ENCODE measurements around the gene SLC2A13.
"Not testable (repeated sequence)": the region's sequence is repeated elsewhere in the genome, so short reads cannot be mapped to it uniquely, and the experiment has no call there.

The SLC2A13 gene

GRCh38 chr12:39805651-39806050, 300.2 kb downstream of the SLC2A13 start:
- no peak for DNase-seq (ENCODE audit: low spot score)

GRCh38 chr12:39804898-39805297, 301.0 kb downstream of the SLC2A13 start:
- DNase-seq (ENCODE audit: low spot score): no peak

DNA sequence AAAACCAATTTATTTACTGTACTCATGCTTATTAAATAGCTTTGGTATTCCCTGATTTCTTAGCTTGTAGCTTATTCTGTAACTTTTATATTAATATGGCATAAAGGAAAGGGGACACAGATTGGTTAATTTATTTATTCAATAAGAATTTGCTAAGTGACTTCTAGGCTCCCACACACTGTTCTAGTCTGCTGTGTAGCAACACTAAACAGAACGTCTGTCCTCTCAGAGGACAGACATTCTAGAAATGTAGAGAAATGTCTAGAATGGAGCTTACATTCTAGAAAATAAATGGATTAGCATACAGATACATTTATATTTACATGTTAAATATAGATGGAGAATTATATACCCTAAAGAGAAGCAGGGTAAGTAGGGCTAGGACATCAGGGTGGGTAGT, 301.4 kb downstream of the SLC2A13 start:
- no peak for DNase-seq (ENCODE audit: low spot score)

DNA sequence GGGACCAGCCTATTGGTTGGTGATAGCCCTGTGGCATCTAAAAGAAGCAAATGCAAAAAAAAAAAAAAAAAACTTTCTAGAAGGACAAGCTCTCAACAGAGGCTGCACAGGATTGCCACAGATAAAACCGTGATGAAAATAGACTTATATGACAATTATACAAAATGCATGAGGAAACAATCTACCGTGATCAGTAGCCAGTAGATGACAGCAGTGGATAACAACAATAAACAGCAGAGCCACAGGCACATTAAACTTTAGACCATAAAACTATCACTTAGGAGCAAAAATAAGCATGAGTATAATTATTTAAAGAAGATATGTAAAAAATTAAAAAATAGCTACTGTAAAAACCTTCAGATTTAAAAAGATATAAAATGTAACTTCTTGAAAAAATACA, 302.7 kb downstream of the SLC2A13 start:
- no peak for DNase-seq (ENCODE audit: low spot score)

GRCh38 chr12:39798977-39799376, 306.9 kb downstream of the SLC2A13 start:
- no peak for DNase-seq (ENCODE audit: low spot score)

DNA sequence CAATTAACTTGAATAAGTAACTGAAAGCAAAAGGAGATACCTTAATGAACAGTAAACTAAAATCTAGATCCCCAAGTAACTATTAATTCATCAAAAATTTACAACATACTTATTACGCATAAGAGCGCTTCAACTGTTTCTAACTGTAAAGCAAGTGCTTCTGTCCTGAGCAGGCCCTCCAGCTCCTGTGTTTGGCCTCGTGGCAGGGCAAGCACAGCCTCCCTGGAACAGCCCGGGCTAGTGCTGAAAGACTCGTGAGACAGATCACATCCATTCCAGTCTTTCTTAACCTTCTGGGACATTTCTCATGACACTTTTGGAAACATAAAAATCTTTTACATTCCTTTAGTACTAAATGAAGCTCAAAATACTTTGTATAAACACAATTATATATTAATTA, 307.5 kb downstream of the SLC2A13 start:
- DNase-seq (ENCODE audit: low spot score): no peak

- no peak for DNase-seq (ENCODE audit: low spot score)
These were observed 310.4 kb downstream of the SLC2A13 start for GRCh38 chr12:39795481-39795880.

DNA sequence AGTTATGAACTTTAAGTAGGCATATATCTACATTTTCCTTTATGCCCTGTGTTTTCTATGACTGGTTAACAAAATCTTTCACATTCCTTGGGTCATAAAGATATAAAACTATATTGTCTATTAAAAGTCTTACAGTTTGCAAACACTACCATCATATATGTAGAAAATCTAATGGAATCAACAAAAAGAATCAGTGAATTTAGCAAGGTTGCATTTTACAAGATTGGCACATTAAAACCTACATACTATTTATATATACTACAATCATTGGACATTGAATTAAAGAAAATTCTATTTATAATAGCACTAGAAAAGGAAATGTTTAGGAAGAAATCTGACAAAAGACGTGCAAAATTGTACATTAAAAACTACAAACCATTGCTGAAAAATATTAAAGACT, 312.9 kb downstream of the SLC2A13 start:
- DNase-seq (ENCODE audit: low spot score): no peak

DNA sequence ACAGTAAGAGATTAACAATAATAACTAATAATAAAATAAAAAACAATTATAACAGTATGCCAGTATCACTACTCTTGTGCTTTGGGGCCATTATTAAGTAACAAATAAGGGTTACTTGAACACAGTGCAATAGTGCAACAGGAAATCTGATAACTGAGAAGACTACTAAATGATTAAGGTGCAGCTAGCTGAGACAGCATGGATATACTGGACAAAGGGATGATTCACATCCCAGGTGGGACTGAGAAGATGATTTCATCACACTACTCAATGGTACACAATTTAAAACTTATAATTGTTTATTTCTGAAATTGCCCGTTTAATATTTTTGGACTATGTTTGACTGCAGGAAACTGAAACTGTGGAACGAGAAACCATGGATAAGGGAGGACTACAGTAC, 317.6 kb downstream of the SLC2A13 start:
- DNase-seq (ENCODE audit: low spot score): no peak

GRCh38 chr12:39785814-39786213, 320.1 kb downstream of the SLC2A13 start:
- DNase-seq (ENCODE audit: low spot score): not testable (repeated sequence)

GRCh38 chr12:39782026-39782545, 323.8 kb downstream of the SLC2A13 start:
- no peak for DNase-seq (ENCODE audit: low spot score)

DNA sequence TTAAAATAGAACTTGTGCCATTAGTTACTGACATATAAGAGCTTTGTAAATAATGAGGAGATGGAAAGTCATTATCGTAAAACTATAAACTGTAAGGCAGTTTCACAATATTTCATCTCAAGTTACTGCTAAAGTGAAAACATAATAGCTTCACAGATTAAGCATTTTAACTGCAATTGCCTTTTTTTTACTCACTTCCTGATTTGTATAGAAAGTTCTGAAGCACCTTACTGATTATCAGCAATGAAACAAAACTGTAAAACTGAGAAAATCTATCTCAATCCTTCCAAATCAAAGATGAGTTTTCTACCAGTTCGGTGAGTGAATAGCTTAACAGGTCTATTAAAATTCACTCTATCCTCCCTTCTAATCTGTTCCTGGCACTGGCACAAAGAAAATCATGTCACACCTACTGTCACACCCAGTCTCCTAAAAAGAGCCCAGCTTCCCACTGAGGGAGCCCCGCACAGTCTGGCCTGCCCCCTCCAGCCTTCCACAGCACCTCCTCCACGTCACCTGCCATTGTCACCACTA, 324.9 kb downstream of the SLC2A13 start:
- DNase-seq (ENCODE audit: low spot score): no peak

DNA sequence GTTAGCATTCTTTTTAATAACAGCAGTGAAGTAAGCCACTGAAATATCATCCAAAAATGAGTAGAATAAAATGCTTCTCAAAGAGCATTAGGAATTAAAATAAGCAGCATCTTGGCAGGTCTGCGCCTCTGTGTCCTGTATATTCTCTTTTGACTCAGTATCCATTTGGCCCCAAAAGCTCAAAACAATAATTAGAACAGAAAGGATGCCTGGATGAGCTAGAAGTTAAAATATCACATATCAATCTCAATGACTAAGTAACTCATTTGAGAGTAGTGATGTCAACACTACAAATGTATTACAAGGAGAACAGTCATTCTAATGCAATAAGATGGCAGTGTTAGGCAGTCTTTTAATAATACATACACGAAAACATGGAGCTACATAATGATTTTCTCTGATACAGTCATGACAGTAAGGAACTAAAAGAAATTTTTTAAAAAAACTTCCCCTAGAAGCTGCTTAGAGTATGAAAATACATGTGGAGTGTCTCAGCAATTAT, 325.4 kb downstream of the SLC2A13 start:
- no peak for DNase-seq (ENCODE audit: low spot score)

DNA sequence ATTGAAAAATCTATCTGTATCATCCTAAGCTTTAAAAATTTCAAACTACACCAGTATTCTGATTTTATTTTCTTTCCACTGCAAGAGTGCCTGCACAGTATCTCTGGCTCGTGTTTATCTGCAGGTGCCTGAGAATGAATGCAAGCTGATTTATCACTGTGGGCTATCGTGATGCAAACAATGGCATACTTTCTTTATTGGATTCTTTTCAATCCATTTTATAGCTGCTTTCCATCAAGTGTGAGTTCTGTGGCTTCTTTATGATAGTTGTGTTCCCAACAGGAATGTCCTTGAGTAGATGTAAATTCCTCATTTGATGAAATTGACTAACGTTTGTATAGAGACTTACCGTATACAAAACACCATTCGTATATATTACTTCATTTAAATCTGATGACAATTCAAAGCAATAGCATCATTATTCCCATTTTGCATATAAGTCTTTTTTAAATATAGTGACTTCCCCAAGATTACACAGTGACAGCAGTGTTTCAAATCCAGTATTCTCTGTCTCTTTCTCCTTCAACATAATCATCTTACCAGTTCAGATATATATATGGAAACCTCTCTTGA, 326.0 kb downstream of the SLC2A13 start:
- no peak for DNase-seq (ENCODE audit: low spot score)

DNA sequence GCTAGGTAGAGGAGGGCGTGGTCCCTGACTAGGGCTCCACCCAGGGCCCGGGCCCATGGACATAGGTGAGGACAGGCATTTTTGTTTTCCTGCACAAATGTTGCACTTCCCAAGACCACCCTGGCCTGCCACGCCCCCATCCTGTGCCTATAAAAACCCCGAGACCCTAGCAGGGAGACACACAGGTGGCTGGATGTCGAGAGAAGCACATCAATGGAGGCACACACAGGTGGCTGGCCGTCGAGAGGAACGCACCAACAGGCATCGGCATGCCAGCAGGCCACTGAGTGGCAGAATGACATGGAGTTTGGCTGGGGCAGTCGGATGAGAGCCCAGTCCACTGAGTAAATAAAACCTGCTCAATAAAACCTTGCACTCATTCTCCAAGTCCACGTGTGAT, 328.4 kb downstream of the SLC2A13 start:
- no peak for DNase-seq (ENCODE audit: low spot score)

- no peak for DNase-seq (ENCODE audit: low spot score)
These were observed 332.6 kb downstream of the SLC2A13 start for GRCh38 chr12:39773266-39773665.

DNA sequence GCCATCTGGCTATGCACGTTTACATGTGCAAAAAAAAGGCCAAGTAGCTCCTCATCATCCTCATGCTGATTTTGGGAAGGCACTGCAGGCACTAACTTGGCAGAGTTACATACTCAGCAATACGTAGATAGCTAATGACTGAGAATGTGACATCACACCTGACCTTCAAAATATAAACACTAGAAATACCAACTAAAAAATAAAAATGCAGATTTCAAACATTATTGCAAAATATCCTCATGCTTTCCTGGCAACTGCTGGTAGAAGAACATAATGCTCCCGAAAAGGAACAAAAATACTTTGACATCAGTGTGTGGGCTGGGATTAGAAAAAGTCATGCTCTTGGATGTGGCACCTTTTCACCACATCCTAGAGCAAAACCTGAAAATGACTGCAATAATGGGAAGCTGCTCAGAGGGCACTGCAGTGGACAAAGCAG, 333.0 kb downstream of the SLC2A13 start:
- DNase-seq (ENCODE audit: low spot score): no peak

DNA sequence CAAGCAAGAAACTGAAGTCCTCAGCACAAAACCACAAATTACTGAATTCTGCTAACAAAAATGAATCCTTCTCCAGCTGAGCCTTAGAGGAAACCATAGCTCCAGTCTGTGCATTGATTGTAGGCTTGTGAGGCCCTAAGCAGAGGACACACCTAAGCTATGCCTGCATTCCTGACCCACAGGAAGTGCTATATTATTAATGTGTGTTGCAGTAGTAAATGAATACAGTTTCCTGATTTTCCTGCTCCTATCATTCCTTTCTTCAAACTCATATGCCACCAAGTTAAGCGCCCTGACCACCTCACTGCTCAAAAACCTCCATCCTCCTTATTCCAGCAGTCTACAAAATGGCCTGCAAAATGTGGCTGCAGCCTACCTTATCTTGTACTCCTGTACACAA, 334.4 kb downstream of the SLC2A13 start:
- no peak for DNase-seq (ENCODE audit: low spot score)

DNA sequence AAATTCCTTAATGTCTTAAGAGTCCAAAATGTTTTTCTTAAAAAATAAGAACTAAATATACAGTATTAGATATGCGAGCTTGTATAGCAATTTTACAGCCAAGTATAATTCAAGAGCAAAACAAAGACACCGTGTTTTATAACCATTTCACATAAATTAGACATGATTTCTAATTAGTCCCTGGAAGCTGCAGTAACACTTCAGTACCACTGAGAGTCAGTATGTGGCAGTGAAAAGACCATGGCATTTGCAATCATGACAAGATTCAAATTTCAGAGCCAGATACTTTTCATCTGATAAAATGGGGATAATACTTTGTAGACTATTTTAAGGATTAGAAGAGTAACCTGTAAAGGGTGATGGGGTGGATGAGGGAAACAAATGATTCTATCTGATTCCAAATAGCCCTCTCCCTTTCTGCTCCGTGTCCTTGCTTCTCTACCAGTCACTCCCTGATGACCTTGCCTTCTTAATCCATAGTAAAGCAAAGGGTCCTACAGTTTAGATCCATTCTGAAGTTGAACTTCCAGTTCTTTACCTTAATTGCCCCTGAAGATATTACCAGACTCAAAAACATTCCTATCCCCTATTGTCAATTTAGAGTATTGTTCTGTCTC, 340.8 kb downstream of the SLC2A13 start:
- peak; percentile 47 for DNase-seq (ENCODE audit: low spot score)

- no peak for DNase-seq (ENCODE audit: low spot score)
These were observed 342.1 kb downstream of the SLC2A13 start for GRCh38 chr12:39763890-39764169.

GRCh38 chr12:39763071-39763889, 342.6 kb downstream of the SLC2A13 start:
- DNase-seq (ENCODE audit: low spot score): no peak

DNA sequence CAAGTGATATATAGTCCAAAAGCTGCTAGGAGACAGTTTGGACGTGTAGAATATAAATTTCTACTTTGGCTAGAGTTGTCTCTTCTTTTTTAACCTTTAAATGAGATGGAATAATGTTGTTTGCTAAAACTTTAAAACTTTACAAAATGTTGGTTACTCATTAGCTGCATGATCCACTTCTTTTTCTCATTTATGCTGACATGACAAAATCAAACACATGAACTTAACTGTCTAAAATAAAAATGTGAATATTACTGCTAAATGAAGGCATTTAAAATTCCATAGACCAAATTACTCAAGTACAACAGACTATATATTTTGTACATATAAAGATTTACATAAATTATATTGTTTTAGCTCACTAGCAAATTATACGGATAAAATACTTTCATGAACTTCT, 350.4 kb downstream of the SLC2A13 start:
- DNase-seq (ENCODE audit: low spot score): no peak

Data from GM03348 (cell line).